HG03025 (cell line): ENCODE measurements around the gene MRPS18B.
A peak's percentile ranks its signal among the peaks of the same experiment; 100 is the strongest.

Experiments
- ATAC-seq: cut with Tn5 transposase; IDR thresholded peaks from one replicate; pipeline ENCODE4 v1.9.1; 2021; ENCODE audit warnings: mild to moderate bottlenecking, moderate library complexity; ENCODE audit not compliant: unreplicated experiment, low FRiP score

MRPS18B gene

GRCh38 chr6:30601815-30602641 is 15.6 kb upstream of the MRPS18B start:
- no peak for ATAC-seq

GRCh38 chr6:30603961-30604360 is 13.7 kb upstream of the MRPS18B start:
- no peak for ATAC-seq

- ATAC-seq = no peak
Measured at GRCh38 chr6:30610065-30610464, 7.6 kb upstream of the MRPS18B start.

- ATAC-seq = no peak
Measured at GRCh38 chr6:30611150-30611855, 6.3 kb upstream of the MRPS18B start.

- ATAC-seq = no peak
Measured at GRCh38 chr6:30611856-30612194, 5.8 kb upstream of the MRPS18B start.

- no peak for ATAC-seq
Measured at GRCh38 chr6:30612213-30612612, 5.4 kb upstream of the MRPS18B start.

GRCh38 chr6:30612687-30613248 is 4.9 kb upstream of the MRPS18B start:
- no peak for ATAC-seq

- ATAC-seq = no peak
Measured at GRCh38 chr6:30613251-30614043, 4.2 kb upstream of the MRPS18B start.

GRCh38 chr6:30614044-30614842 is 3.4 kb upstream of the MRPS18B start:
- no peak for ATAC-seq

- no peak for ATAC-seq
Measured at GRCh38 chr6:30614843-30615218, 2.8 kb upstream of the MRPS18B start.

- no peak for ATAC-seq
Measured at GRCh38 chr6:30615219-30615957, 2.3 kb upstream of the MRPS18B start.

GRCh38 chr6:30615958-30616810 is 1.5 kb upstream of the MRPS18B start:
- no peak for ATAC-seq

- ATAC-seq = peak; percentile 81
Measured at GRCh38 chr6:30616811-30617564, 652 bp upstream of the MRPS18B start, which contains the start of gene PPP1R10. PPP1R10 (minus strand) TSS chr6:30617243; CDS start chr6:30609944, 7,299 bp downstream.

GRCh38 chr6:30618270-30618797 is 694 bp downstream of the MRPS18B start:
- no peak for ATAC-seq

GRCh38 chr6:30619561-30619960 is 1.9 kb downstream of the MRPS18B start:
- no peak for ATAC-seq

- no peak for ATAC-seq
Measured at GRCh38 chr6:30625511-30625910, 7.9 kb downstream of the MRPS18B start.
